Measurements from ENCODE around the gene SCP2. TPM values are rescaled to one million over a fixed set of nuclear protein-coding genes. Genes with fewer than 3 reads are reported as not detected.

Gene SCP2
- total RNA-seq, 1 experiment from 2014 or later = 98.1 TPM

Small RNA genes within 50 kb of the gene (small RNA-seq; reads per million reads assigned to genes)
- 0 reads per million in 2 experiments for gene AC099677.1
- 0 reads per million in 2 experiments for gene AC099677.2
- gene HIGD1AP11 = 0 reads per million in 2 experiments
- gene MIR1273F = 0 reads per million in 2 experiments
- gene MIR1273G = 0 reads per million in 2 experiments
- gene MIR5095 = 0 reads per million in 2 experiments

Other genes starting within 250 kb of the SCP2 start
- gene COA7, start 228.9 kb upstream of the SCP2 start, total RNA-seq (2014; rRNA removed; shearing (Covaris generic)) = 13.1 and 14.0 TPM in 2 replicates
- gene ZYG11B, start 200.8 kb upstream of the SCP2 start, total RNA-seq (2014; rRNA removed; shearing (Covaris generic)) = 25.3 and 26.6 TPM in 2 replicates
- not detected in 2 replicates for gene ZYG11A, start 84.5 kb upstream of the SCP2 start, total RNA-seq (2014; rRNA removed; shearing (Covaris generic))
- gene ECHDC2, start 5.5 kb upstream of the SCP2 start, total RNA-seq (2014; rRNA removed; shearing (Covaris generic)) = 0.24 and 1.9 TPM in 2 replicates
- gene PODN, start 134.9 kb downstream of the SCP2 start, total RNA-seq (2014; rRNA removed; shearing (Covaris generic)) = not detected in 2 replicates
- gene SLC1A7, start 215.4 kb downstream of the SCP2 start, total RNA-seq (2014; rRNA removed; shearing (Covaris generic)) = not detected in 2 replicates

All from SK-MEL-5 (cell line).